Activated CD4-positive, alpha-beta T cell treated with anti-CD3 and anti-CD28 coated beads, Interleukin-10, Interleukin-2, amounts not matched to agents 100 ng/mL and 50 ng/mL, durations not matched to agents 16 hours and 8 hours (primary cell): ENCODE data around the gene SLC38A3.
"Not testable (repeated sequence)": the region's sequence is repeated elsewhere in the genome, so short reads cannot be mapped to it uniquely, and the experiment has no call there.

Source experiments
- DNase-seq: peaks from one replicate; pipeline ENCODE4 v3.0.0-alpha.2; 2020

SLC38A3 gene

GRCh38 chr3:50211930-50212329 lies 6.9 kb downstream of the SLC38A3 start:
- peak; percentile 52 for DNase-seq

- DNase-seq = no peak
Observed at GRCh38 chr3:50212502-50212901, 7.4 kb downstream of the SLC38A3 start.

- no peak for DNase-seq
Observed at GRCh38 chr3:50212971-50213370, 7.9 kb downstream of the SLC38A3 start.

GRCh38 chr3:50213373-50213772 lies 8.3 kb downstream of the SLC38A3 start:
- DNase-seq = no peak

GRCh38 chr3:50214824-50215223 lies 9.8 kb downstream of the SLC38A3 start:
- no peak for DNase-seq

GRCh38 chr3:50215529-50215928 lies 10.5 kb downstream of the SLC38A3 start:
- DNase-seq = no peak

GRCh38 chr3:50217681-50218080 lies 12.6 kb downstream of the SLC38A3 start:
- no peak for DNase-seq

- DNase-seq = no peak
Observed at GRCh38 chr3:50218448-50218847, 13.4 kb downstream of the SLC38A3 start.

- no peak for DNase-seq
Observed at GRCh38 chr3:50219285-50219684, 14.2 kb downstream of the SLC38A3 start.

- no peak for DNase-seq
Observed at GRCh38 chr3:50220109-50220508, 15.0 kb downstream of the SLC38A3 start.

GRCh38 chr3:50221051-50221410 lies 16.0 kb downstream of the SLC38A3 start:
- no peak for DNase-seq

- DNase-seq = no peak
Observed at GRCh38 chr3:50221411-50222168, 16.5 kb downstream of the SLC38A3 start.

- no peak for DNase-seq
Observed at GRCh38 chr3:50222169-50222528, 17.1 kb downstream of the SLC38A3 start.

- no peak for DNase-seq
Observed at GRCh38 chr3:50224639-50225038, 19.6 kb downstream of the SLC38A3 start.

- peak; percentile 61 for DNase-seq
Observed at GRCh38 chr3:50226888-50227389, 21.9 kb downstream of the SLC38A3 start.

GRCh38 chr3:50227390-50228183 lies 22.5 kb downstream of the SLC38A3 start:
- peak; percentile 96 for DNase-seq

GRCh38 chr3:50228184-50228763 lies 23.2 kb downstream of the SLC38A3 start:
- not testable (repeated sequence) for DNase-seq

GRCh38 chr3:50229490-50229889 lies 24.4 kb downstream of the SLC38A3 start:
- no peak for DNase-seq

GRCh38 chr3:50230104-50230793 lies 25.2 kb downstream of the SLC38A3 start:
- no peak for DNase-seq

GRCh38 chr3:50230794-50231125 lies 25.7 kb downstream of the SLC38A3 start:
- DNase-seq = no peak

GRCh38 chr3:50231581-50231980 lies 26.5 kb downstream of the SLC38A3 start:
- no peak for DNase-seq

- no peak for DNase-seq
Observed at GRCh38 chr3:50232303-50232702, 27.2 kb downstream of the SLC38A3 start.

- DNase-seq = no peak
Observed at GRCh38 chr3:50233176-50233575, 28.1 kb downstream of the SLC38A3 start.
